Endothelial cell of umbilical vein (primary cell): ENCODE data around the gene SCAMP4.

Experiments
- EZH2 ChIP-seq: IDR thresholded peaks from 2 replicates; pipeline ENCODE4 v1.6.1; 2012; ENCODE audit warnings: borderline replicate concordance, low read depth, mild to moderate bottlenecking, moderate library complexity, low read length, inconsistent platforms; ENCODE audit not compliant: severe bottlenecking
- FOS ChIP-seq: IDR thresholded peaks from 2 replicates; pipeline ENCODE4 v1.6.1; 2011; ENCODE audit warnings: mild to moderate bottlenecking, low read length, moderate library complexity, borderline replicate concordance; ENCODE audit not compliant: insufficient read depth
- GATA2 ChIP-seq: IDR thresholded peaks from 2 replicates; pipeline ENCODE4 v1.7.0; 2011; ENCODE audit warnings: low read depth, mild to moderate bottlenecking, moderate library complexity, mixed read lengths, low read length; ENCODE audit not compliant: insufficient read length, insufficient read depth
- JUN ChIP-seq: IDR thresholded peaks from 2 replicates; pipeline ENCODE4 v1.6.1; 2011; ENCODE audit warnings: borderline replicate concordance, low read depth; ENCODE audit not compliant: insufficient read length, insufficient read depth
- MYC ChIP-seq: IDR thresholded peaks from one replicate; pipeline ENCODE4 v1.6.1; 2011; ENCODE audit warnings: mild to moderate bottlenecking, low read depth, low read length
- POLR2A ChIP-seq: IDR thresholded peaks from 2 replicates; pipeline ENCODE4 v1.6.1; 2012; ENCODE audit warnings: low read depth, mild to moderate bottlenecking, control low read depth, low read length
- POLR2AphosphoS5 ChIP-seq: IDR thresholded peaks from 2 replicates; pipeline ENCODE4 v1.6.1; 2012; ENCODE audit warnings: low read depth, mild to moderate bottlenecking, control low read depth, low read length, moderate library complexity; ENCODE audit not compliant: insufficient read depth
- TF ChIP-seq, protein P1 (sequence below), 2 donors: IDR thresholded peaks; 1 replicate in 1 of 2; 2 replicates in 1 of 2; pipeline ENCODE4 v1.5.1; 2011; ENCODE audit warnings: low read length in 2 of 2, mild to moderate bottlenecking in 2 of 2, moderate library complexity in 2 of 2, control low read depth in 1 of 2, inconsistent platforms in 1 of 2, low read depth in 1 of 2; ENCODE audit not compliant: insufficient read depth in 1 of 2; ENCODE audit errors: extremely low read depth in 1 of 2
- TF ChIP-seq, protein P2 (sequence below): IDR thresholded peaks from 2 replicates; pipeline ENCODE4 v1.6.1; 2011; ENCODE audit not compliant: insufficient read depth, insufficient read length

DNA sequence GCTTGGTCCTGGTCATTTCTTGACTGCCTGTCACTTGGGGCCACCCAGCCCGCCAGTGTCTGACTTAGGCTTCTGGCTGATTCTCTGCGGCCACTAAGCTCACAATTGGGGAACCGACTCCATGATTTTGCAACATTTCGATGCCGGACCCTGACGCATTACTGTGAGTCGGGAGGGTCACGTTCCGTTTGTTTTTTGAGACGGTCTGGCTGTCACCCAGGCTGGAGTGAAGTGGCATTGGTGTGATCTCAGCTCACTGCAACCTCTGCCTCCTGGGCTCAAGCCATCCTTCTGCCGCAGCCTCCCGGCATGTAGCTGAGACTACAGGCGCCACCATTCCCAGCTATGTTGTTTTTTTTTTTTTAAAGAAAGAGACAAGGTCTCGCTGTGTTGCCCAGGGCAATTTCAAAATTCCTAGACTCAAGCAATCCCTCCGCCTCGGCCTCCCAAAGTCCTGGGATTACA, 3.2 kb upstream of the SCAMP4 start:
- TF ChIP-seq POLR2A = no peak
- TF ChIP-seq, protein P1, sequence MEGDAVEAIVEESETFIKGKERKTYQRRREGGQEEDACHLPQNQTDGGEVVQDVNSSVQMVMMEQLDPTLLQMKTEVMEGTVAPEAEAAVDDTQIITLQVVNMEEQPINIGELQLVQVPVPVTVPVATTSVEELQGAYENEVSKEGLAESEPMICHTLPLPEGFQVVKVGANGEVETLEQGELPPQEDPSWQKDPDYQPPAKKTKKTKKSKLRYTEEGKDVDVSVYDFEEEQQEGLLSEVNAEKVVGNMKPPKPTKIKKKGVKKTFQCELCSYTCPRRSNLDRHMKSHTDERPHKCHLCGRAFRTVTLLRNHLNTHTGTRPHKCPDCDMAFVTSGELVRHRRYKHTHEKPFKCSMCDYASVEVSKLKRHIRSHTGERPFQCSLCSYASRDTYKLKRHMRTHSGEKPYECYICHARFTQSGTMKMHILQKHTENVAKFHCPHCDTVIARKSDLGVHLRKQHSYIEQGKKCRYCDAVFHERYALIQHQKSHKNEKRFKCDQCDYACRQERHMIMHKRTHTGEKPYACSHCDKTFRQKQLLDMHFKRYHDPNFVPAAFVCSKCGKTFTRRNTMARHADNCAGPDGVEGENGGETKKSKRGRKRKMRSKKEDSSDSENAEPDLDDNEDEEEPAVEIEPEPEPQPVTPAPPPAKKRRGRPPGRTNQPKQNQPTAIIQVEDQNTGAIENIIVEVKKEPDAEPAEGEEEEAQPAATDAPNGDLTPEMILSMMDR (IDR thresholded peaks at IDR 0.05; ENCODE audit: extremely low read depth in 1 of 2, insufficient read depth in 1 of 2, low read depth in 1 of 2, low read length in 2 of 2) = no peak
- no peak for TF ChIP-seq EZH2
- no peak for TF ChIP-seq POLR2AphosphoS5
- TF ChIP-seq, protein P2, sequence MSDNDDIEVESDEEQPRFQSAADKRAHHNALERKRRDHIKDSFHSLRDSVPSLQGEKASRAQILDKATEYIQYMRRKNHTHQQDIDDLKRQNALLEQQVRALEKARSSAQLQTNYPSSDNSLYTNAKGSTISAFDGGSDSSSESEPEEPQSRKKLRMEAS = no peak
- no peak for TF ChIP-seq MYC
- no peak for TF ChIP-seq FOS
- no peak for TF ChIP-seq JUN
- no peak for TF ChIP-seq GATA2
